HG03280 (cell line): ENCODE data around the gene MTIF2.
"Not testable (repeated sequence)": the region's sequence is repeated elsewhere in the genome, so short reads cannot be mapped to it uniquely, and the experiment has no call there.

Source experiments
- ATAC-seq: cut with Tn5 transposase; IDR thresholded peaks from one replicate; pipeline ENCODE4 v1.9.1; 2021; ENCODE audit warnings: mild to moderate bottlenecking, moderate library complexity; ENCODE audit not compliant: unreplicated experiment

The MTIF2 gene

GRCh38 chr2:55204950-55205349 is 64.1 kb downstream of the MTIF2 start:
- ATAC-seq: no peak

DNA sequence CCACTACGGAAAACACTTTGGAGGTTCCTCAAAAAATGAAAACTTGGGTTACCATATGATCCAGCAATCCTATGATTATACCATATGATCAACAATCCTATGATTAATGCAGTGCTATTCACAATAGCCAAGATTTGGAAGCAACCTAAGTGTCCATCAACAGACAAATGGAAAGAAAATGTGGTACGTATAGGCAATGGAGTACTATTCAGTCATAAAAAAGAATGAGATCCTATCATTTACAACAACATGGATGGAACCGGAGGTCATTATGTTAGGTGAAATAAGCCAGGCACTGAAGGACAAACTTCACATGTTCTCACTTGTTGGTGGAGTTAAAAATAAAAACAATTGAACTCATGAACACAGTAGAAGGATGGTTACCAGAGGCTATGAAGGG is 64.5 kb downstream of the MTIF2 start:
- no peak for ATAC-seq

DNA sequence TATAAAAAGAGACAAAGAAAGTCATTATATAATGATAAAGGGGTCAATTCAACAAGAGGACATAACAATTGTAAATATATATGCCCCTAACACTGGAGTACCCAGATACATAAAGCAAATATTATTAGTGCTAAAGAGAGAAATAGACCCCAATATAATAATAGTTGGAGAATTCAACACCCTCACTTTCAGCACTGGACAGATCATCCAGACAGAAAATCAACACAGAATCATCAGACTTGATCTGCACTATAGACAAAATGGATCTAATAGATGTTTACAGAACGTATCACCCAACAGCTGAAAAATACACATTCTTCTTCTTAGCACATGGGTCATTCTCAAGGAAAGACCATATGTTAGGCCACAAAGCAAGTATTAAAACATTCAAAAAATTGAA is 68.6 kb downstream of the MTIF2 start:
- no peak for ATAC-seq

- ATAC-seq: no peak
Measured at GRCh38 chr2:55196526-55196925, 72.5 kb downstream of the MTIF2 start.

GRCh38 chr2:55191888-55192287 is 77.1 kb downstream of the MTIF2 start:
- ATAC-seq: not testable (repeated sequence)

- ATAC-seq: not testable (repeated sequence)
Measured at GRCh38 chr2:55186837-55187236, 82.2 kb downstream of the MTIF2 start.
